ENCODE results near the gene TFF2.

The TFF2 gene, protein sequence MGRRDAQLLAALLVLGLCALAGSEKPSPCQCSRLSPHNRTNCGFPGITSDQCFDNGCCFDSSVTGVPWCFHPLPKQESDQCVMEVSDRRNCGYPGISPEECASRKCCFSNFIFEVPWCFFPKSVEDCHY

DNA sequence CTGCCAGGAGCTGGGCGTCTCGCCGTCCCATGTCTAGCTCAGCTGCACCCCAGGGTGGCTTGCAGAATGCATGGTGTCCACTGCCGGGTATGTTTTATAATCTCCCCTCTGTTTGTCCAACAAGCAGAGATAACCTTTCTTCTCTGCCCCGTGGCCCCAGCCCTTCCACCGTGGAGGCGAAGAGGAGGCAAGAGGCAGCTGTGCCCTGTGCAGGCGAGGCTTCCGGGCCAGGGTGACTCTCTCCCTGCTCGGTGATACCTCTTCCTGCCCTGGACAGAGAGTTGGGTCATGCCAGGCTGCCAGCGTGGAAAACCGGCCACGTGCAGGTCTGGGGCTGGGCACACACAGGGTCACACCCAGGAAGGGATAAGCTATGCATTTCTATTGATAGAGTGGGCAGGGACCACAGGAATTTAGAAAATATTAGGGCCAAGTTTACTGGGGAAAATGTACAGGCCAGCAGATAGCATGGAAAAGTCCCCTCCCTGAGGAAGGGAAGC is at the start of gene TFF2:
TSS of gene TFF2 (minus strand) at position 68 of the 500 bp plus-strand sequence. CDS start at position 31, 37 bp downstream.
- DNase-seq (ENCODE audit: low read depth), result no peak
- TF ChIP-seq, protein P1, sequence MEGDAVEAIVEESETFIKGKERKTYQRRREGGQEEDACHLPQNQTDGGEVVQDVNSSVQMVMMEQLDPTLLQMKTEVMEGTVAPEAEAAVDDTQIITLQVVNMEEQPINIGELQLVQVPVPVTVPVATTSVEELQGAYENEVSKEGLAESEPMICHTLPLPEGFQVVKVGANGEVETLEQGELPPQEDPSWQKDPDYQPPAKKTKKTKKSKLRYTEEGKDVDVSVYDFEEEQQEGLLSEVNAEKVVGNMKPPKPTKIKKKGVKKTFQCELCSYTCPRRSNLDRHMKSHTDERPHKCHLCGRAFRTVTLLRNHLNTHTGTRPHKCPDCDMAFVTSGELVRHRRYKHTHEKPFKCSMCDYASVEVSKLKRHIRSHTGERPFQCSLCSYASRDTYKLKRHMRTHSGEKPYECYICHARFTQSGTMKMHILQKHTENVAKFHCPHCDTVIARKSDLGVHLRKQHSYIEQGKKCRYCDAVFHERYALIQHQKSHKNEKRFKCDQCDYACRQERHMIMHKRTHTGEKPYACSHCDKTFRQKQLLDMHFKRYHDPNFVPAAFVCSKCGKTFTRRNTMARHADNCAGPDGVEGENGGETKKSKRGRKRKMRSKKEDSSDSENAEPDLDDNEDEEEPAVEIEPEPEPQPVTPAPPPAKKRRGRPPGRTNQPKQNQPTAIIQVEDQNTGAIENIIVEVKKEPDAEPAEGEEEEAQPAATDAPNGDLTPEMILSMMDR (IDR thresholded peaks at IDR 0.05; ENCODE audit: low read depth, low read length, missing control alignments), result no peak
- no peak within 1 kb of the TSS for H3K4me3 ChIP-seq (ENCODE audit: low read depth, low read length)

DNA sequence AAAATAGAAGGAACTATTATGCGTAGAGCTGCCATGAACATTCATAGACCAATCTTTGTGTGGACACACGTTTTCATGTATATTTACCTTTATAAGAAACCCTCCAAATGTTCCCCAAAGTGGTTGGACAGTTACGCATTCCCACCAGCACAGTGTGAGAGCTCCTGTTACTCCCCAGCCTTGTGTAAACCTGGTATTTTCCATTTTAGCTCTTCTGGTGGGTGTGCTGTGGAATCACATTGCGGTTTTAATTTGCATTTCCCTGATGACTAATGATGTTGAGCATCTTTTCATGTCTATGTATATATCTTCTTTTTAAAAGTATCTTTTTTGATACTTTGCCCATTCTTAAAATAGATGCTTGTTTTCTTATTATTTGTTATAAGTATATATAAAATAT is 49.7 kb upstream of the TFF2 start:
- no peak for DNase-seq (ENCODE audit: low read depth)
- TF ChIP-seq, protein P1 (IDR thresholded peaks at IDR 0.05; ENCODE audit: low read depth, low read length, missing control alignments), result no peak
- H3K4me3 ChIP-seq (ENCODE audit: low read depth, low read length), result no peak overlapping the region

DNA sequence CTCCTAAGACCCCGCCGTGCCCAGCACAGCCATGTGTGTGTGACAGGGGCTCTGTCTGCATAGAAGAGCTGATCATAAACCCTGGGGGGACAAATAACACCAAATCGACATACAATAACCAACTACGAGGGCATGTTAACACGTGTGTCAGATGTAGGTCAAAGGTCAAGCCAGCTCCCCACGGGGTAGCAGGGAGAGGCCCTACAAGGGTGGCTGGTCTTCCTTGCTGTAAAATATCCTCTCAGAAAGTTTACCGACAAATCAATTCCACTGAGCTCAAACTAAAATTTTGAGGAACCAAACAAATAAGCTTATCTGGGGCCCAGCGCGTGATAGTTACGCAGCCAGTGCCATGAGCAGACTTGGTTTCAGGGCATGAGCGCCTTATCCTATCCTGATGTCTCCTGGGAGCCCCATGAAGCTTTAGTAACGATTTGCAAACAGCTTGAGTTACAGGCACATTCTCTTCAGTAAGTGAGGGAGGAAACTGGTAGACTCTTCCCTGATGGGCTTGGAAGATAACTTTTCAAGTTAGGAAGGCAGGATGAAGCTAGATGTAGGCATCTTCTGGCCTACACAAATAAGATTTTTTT is 47.7 kb upstream of the TFF2 start:
- no peak overlapping the region for H3K4me3 ChIP-seq (ENCODE audit: low read depth, low read length)
- TF ChIP-seq, protein P1 (IDR thresholded peaks at IDR 0.05; ENCODE audit: low read depth, low read length, missing control alignments), result no peak
- no peak for DNase-seq (ENCODE audit: low read depth)

DNA sequence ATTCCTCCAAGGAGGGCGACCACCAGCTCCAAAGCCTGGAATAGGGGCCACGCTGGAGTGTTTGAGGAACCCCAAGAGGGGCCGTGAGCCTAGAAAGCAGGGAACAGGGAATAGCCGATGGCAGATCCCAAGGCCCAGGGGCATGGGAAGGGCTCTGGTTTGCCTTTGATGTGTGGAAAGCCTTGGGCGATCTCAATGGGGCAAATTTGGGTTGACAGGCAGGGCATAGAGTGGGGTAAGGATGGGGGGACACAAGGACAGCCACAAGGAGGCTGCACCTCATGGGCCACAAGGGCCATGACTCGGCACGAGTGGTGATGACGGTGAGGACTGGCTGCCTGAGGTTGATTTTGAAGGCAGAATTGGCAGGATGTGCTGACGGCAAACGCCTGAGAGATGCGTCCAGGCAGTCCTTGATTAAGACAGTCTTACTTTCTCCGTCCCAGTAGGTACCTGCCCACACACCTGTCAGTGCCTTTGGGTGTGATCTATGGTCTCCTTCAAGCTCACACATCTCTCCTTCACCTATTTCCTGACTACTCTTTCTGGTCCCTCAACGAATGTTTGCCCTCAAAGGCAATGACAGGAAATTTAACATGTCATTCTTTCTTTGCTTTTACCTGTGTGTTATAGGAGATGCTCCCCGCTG is 47.1 kb upstream of the TFF2 start:
- TF ChIP-seq, protein P1 (IDR thresholded peaks at IDR 0.05; ENCODE audit: low read depth, low read length, missing control alignments), result no peak
- no peak overlapping the region for H3K4me3 ChIP-seq (ENCODE audit: low read depth, low read length)
- no peak for DNase-seq (ENCODE audit: low read depth)

DNA sequence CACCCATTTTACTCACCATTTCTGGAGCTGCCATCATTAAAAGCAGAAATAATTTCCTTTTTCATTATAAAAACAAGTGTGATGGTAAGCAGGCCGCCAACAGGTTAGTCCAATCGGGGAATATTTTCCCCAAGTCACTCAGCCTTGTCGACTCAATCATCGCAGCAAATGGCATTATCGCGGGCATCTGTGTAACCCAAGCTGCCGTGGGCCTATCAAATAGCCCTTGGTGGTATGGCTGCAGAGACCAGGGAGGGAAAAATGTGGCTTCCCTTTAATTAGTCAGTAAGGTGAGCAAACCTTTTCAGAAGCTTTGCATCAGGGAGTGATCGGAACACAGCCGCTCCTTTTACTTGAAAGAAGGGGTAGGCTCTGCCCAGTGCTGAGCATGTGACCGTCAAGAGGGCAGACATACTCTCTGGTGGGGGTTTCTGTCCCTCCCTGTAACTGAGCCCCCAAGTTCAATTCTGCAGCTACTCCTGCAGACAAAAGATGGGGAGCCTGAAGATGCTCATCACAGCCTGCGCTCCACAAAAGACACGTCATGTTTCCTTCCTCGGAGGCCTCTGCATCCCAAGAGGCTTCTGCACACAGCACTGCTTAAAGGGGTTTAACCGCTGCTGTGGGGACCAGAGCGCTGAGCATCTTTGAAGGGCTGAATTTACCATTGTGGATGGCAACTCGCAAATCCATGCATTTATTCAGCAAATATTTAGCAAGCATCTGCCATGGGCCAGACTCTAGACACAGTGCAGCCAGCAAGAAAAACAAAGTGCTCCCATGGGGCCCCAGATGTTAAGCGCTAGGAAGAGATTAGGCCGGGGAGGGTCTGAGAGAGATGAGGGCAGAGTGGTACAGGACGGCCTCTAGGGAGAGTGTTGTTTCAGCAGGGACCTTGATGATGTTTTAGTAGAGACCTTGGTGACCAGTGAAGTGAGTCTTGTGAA is 46.3 kb upstream of the TFF2 start:
- DNase-seq (ENCODE audit: low read depth), result no peak
- H3K4me3 ChIP-seq (ENCODE audit: low read depth, low read length), result no peak overlapping the region
- TF ChIP-seq, protein P1 (IDR thresholded peaks at IDR 0.05; ENCODE audit: low read depth, low read length, missing control alignments), result no peak

DNA sequence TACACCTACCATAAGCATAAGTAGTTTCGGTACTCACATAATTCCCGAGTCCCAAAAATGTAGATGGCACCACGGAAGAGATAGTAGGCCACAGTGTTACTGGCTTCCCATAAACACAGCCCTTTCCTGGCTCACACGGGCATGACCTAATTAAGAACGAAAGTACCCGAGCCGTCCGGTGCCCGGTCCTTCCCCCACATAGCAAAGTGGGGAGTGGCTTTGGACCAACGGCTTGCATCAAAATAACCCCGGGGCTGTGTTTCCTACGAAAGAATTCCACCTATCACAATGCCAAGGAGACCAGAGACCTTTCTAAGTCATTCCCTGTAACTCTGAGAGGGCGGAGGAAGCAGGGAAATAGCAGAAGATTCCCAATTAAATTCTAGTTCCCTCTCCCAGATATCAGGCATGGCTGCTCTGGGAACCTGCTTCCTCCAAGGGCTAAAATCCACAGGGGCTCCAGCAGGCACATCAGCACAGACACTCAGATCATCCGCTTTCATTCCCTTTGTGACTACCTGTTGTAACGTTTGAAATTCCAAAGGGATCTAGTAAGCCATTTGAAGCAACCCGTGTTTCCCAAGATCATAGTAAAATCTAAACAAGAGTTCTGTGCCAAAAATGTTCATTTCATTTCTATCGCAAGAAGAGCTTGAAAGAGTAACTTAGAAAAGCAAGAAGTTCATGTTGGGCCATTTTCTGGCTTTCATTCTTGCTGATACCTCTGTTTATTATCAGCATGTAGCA is 45.3 kb upstream of the TFF2 start, which contains the start of gene TMPRSS3:
TSS of gene TMPRSS3 (minus strand) at position 148 of the 747 bp plus-strand sequence. CDS start 635 bp downstream, outside the sequence.
- peak within 1 kb of the TSS; percentile 62 for H3K4me3 ChIP-seq (ENCODE audit: low read depth, low read length)

More for the DNA sequence above, 45.3 kb upstream of the TFF2 start, which contains the start of gene TMPRSS3:
- DNase-seq (ENCODE audit: low read depth), result no peak
- TF ChIP-seq, protein P1 (IDR thresholded peaks at IDR 0.05; ENCODE audit: low read depth, low read length, missing control alignments), result no peak

Data from GM12864 (cell line).